Tibial nerve (tissue), 4 donors: Measurements from ENCODE around the gene UBE2E2. TPM values are rescaled to one million over a fixed set of nuclear protein-coding genes. Genes with fewer than 3 reads are reported as not detected.

Experiments
- DNase-seq, 2 donors: peaks; one replicate each; pipeline ENCODE4 v3.0.0-alpha.2; 2019; ENCODE audit warnings: low spot score in 2 of 2
- H3K27ac ChIP-seq, 4 donors: fragments of 200-600 bp; sonication (generic) in 3 of 4; one replicate each; pipeline ENCODE4 v1.5.1; 2017 to 2019; ENCODE audit warnings: mild to moderate bottlenecking in 1 of 4
- H3K27me3 ChIP-seq, 2 donors: fragments of 200-600 bp; sonication (generic) in 1 of 2; one replicate each; pipeline versions ENCODE4 v1.5.1 to v1.6.0; 2017 to 2019
- H3K36me3 ChIP-seq, 3 donors: fragments of 200-600 bp; sonication (generic); one replicate each; pipeline ENCODE4 v1.5.1; 2018 to 2019
- H3K4me1 ChIP-seq, 4 donors: fragments of 200-600 bp; sonication (generic) in 3 of 4; one replicate each; pipeline ENCODE4 v1.5.1; 2017 to 2019
- H3K4me3 ChIP-seq, 4 donors: fragments of 200-600 bp; sonication (generic) in 3 of 4; one replicate each; pipeline ENCODE4 v1.5.1; 2017 to 2019; ENCODE audit warnings: mild to moderate bottlenecking in 1 of 4, moderate library complexity in 1 of 4
- H3K9me3 ChIP-seq, 4 donors: fragments of 200-600 bp; sonication (generic) in 3 of 4; one replicate each; pipeline ENCODE4 v1.5.1; 2017 to 2019
- CTCF ChIP-seq, 5 experiments: fragments of 200-600 bp in 3 of 5; fragments of 450-650 bp in 2 of 5; sonication (generic) in 3 of 5; IDR thresholded peaks; one replicate each; pipeline ENCODE4 v1.5.1; 2016 to 2019; ENCODE audit warnings: antibody characterized with exemption in 5 of 5, mild to moderate bottlenecking in 3 of 5, moderate library complexity in 2 of 5
- EP300 ChIP-seq, 2 donors: sonication (generic); formaldehyde crosslinking; IDR thresholded peaks; one replicate each; pipeline ENCODE4 v1.6.1; 2017; ENCODE audit warnings: antibody characterized with exemption in 2 of 2, mild to moderate bottlenecking in 1 of 2
- POLR2A ChIP-seq, 2 donors: fragments of 450-650 bp; IDR thresholded peaks; one replicate each; pipeline ENCODE4 v1.6.1; 2017; ENCODE audit warnings: antibody characterized with exemption in 2 of 2, mild to moderate bottlenecking in 2 of 2, moderate library complexity in 2 of 2
- WGBS, 2 donors: methylation state at CpG; one replicate each; pipeline ENCODE4 v1.1.5; 2018; 5-methylcytosine and 5-hydroxymethylcytosine counted together
- total RNA-seq, 4 donors: library from RNA; depleted of rRNA; stranded (reverse); fragments of >200 nt; gene quantifications; one replicate each; pipeline ENCODE4 v1.1.0, GENCODE V29; 2016

UBE2E2 gene
- total RNA-seq, 4 donors from 2014 or later: 67.1 to 222 (median 130) TPM

DNA sequence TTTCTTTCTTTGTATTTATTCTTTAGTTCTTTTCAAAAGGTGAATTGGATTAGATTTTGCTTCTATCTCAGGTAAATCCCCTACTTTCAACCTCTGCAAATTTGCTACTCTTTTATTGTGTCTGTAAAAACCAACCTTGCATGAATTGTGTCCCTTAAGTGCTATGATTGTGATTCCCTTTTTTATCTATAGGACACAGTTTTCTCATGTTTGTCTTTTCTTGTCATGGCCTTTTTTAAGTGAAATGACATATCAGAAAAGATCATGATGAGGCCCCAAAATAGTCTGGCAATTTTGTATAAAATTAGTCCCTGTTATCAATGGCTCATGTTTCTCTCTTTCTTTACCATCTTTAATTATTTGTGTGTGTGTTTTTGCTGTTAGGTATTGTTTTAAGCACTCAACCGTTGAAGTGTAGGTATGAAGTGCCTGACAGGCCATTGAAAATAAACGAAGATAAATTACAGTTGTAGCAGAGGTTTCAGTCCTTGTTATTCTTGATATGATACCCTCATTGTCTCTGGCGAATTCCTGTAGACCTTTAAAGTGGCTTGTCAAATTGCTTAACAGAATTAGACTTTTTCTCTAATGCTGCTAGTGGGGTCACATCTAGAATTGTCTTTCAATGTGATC lies 184.3 kb downstream of the UBE2E2 start:
- Histone ChIP-seq H3K4me1 (peaks cover 0 to 34% (median 2%) of the 10 kb centered on the region in 4 donors), H3K9me3 (peaks cover 0 to 7% (median 0%) of the 10 kb centered on the region in 4 donors), H3K27me3 (no peaks in the 10 kb centered on the region), H3K36me3 (no peaks in the 10 kb centered on the region), H3K4me3 (no peak overlapping the region), H3K27ac (no peak overlapping the region)
- TF ChIP-seq EP300 (IDR thresholded peaks at IDR 0.05): no peak
- no peak for TF ChIP-seq CTCF (IDR thresholded peaks at IDR 0.05)
- no peak for TF ChIP-seq POLR2A (IDR thresholded peaks at IDR 0.05)
- 58 to 65% methylated on average over 3 of the region's 3 CpGs for WGBS, 2 donors
- DNase-seq: no peak

DNA sequence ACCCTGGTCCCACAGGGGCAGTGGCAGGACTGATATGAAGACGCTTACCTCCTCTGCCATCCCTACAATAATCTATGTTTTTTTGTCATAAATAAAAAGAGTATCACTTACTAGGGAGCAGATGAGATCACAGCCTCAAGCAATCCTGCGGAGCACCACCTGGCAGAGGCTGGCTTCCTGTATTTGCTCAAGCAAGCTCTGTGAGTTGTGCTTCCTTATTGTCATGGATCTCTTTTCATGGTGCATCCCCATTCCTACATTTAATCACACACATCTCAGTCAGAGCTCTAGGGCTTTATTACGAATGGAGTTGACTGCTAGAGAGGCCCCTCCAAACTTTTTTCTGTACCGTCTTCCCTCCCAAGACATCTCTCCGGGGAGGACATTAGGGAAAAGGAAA lies 186.0 kb downstream of the UBE2E2 start:
- TF ChIP-seq EP300 (IDR thresholded peaks at IDR 0.05) (no peak), CTCF (IDR thresholded peaks at IDR 0.05) (no peak), POLR2A (IDR thresholded peaks at IDR 0.05) (no peak)
- Histone ChIP-seq H3K9me3 (peaks cover 0 to 7% (median 0%) of the 10 kb centered on the region in 4 donors), H3K36me3 (no peaks in the 10 kb centered on the region), H3K27me3 (no peaks in the 10 kb centered on the region), H3K4me3 (no peak overlapping the region), H3K4me1 (peaks cover 0 to 28% (median 3%) of the 10 kb centered on the region in 4 donors), H3K27ac (no peak overlapping the region)
- no peak for DNase-seq
- 90 to 94% methylated on average over 5 of the region's 5 CpGs for WGBS, 2 donors

GRCh38 chr3:23389686-23390085 lies 186.6 kb downstream of the UBE2E2 start:
- 72 to 89% methylated on average over 3 of the region's 3 CpGs for WGBS, 2 donors
- Histone ChIP-seq H3K9me3 (peaks cover 0 to 7% (median 0%) of the 10 kb centered on the region in 4 donors), H3K4me1 (peaks cover 0 to 28% (median 3%) of the 10 kb centered on the region in 4 donors), H3K36me3 (no peaks in the 10 kb centered on the region), H3K27ac (no peak overlapping the region), H3K4me3 (no peak overlapping the region), H3K27me3 (no peaks in the 10 kb centered on the region)
- no peak for TF ChIP-seq EP300 (IDR thresholded peaks at IDR 0.05)
- TF ChIP-seq CTCF (IDR thresholded peaks at IDR 0.05): no peak
- TF ChIP-seq POLR2A (IDR thresholded peaks at IDR 0.05): no peak
- DNase-seq: no peak

DNA sequence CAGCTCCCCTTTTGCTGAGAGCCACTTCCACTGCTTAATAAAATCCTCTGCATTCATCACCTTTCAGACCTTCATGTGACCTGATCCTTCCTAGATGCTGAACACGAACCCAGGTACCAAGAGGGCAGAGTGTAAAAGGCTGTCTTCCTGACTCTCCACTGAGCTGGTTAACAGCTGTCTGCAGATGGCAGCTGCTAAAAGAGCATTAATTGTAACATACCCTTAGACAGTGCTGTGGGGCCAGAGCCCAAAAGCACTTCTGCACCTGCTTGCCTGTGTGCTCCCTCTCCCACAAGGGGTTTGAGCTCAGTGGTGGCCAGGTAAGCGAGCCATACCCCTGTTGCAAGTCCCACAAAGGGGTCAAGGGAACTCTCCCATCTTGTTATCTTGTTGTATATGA lies 187.3 kb downstream of the UBE2E2 start:
- H3K36me3 ChIP-seq: no peaks in the 10 kb centered on the region
- peaks cover 0 to 7% (median 0%) of the 10 kb centered on the region in 4 donors for H3K9me3 ChIP-seq
- DNase-seq: no peak
- H3K27me3 ChIP-seq: no peaks in the 10 kb centered on the region
- 97 to 100% methylated on average over 2 of the region's 2 CpGs for WGBS, 2 donors
- H3K4me3 ChIP-seq: no peak overlapping the region
- no peak overlapping the region for H3K27ac ChIP-seq
- no peak for TF ChIP-seq EP300 (IDR thresholded peaks at IDR 0.05)
- TF ChIP-seq POLR2A (IDR thresholded peaks at IDR 0.05): no peak
- TF ChIP-seq CTCF (IDR thresholded peaks at IDR 0.05): no peak
- peaks cover 0 to 22% (median 3%) of the 10 kb centered on the region in 4 donors for H3K4me1 ChIP-seq

GRCh38 chr3:23390989-23391553 lies 187.9 kb downstream of the UBE2E2 start:
- H3K27me3 ChIP-seq: no peaks in the 10 kb centered on the region
- TF ChIP-seq CTCF (IDR thresholded peaks at IDR 0.05) (no peak), EP300 (IDR thresholded peaks at IDR 0.05) (no peak), POLR2A (IDR thresholded peaks at IDR 0.05) (no peak)
- H3K4me1 ChIP-seq: peaks cover 0 to 21% (median 3%) of the 10 kb centered on the region in 4 donors
- H3K4me3 ChIP-seq: no peak overlapping the region
- H3K9me3 ChIP-seq: peaks cover 0 to 7% (median 0%) of the 10 kb centered on the region in 4 donors
- no peak for DNase-seq
- no peaks in the 10 kb centered on the region for H3K36me3 ChIP-seq
- no peak overlapping the region for H3K27ac ChIP-seq
